Neural cell (in vitro differentiated cells): ENCODE results near the gene SLC35E3.

ENCODE experiments used
- EZH2 ChIP-seq: fragments of 200-600, 300-800 bp; shearing (Covaris generic), sonication (generic); IDR thresholded peaks from 2 replicates; pipeline ENCODE4 v1.6.1; 2014; ENCODE audit warnings: antibody characterized with exemption, low read length, borderline replicate concordance, mild to moderate bottlenecking; ENCODE audit not compliant: insufficient read depth, poor library complexity, severe bottlenecking
- SMC3 ChIP-seq: fragments of 450-650 bp; conservative IDR thresholded peaks from 2 replicates; pipeline ENCODE4 v1.6.1; 2014; ENCODE audit warnings: antibody characterized with exemption, mild to moderate bottlenecking, moderate library complexity; ENCODE audit not compliant: poor library complexity
- TAF1 ChIP-seq: IDR thresholded peaks from 2 replicates; pipeline ENCODE4 v1.6.1; 2012; ENCODE audit warnings: low read depth
- TF ChIP-seq, protein P1 (sequence below): fragments of 450-650 bp; IDR thresholded peaks from 2 replicates; pipeline ENCODE4 v1.5.1; 2014; ENCODE audit warnings: antibody characterized with exemption, mild to moderate bottlenecking, moderate library complexity; ENCODE audit not compliant: poor library complexity, severe bottlenecking

DNA sequence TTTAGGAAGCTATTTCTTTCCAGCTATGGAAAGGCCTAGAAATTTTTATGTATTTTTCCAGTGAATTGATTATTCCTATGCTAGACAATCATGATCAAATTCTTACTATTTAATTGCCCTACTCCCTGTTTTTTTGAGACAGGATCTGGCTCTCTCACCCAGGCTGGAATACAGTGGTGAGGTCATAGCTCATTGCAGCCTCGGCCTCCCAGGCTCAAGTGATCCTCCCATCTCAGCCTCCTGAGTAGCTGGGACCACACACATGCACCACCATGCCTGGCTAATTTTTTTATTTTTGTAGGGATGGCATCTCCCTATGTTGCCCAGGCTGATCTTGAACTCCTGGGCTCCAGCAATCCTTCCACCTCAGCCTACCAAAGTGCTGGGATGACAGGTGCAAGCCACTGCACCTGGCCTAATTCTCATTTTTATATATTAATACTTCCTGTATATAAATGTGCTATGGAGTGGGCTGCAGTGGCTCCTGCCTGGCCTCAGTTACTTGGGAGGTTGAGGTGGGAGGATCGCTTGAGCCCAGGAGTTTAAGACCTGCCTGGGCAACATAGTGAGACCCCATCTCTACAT, 46.0 kb downstream of the SLC35E3 start:
- TF ChIP-seq, protein P1, sequence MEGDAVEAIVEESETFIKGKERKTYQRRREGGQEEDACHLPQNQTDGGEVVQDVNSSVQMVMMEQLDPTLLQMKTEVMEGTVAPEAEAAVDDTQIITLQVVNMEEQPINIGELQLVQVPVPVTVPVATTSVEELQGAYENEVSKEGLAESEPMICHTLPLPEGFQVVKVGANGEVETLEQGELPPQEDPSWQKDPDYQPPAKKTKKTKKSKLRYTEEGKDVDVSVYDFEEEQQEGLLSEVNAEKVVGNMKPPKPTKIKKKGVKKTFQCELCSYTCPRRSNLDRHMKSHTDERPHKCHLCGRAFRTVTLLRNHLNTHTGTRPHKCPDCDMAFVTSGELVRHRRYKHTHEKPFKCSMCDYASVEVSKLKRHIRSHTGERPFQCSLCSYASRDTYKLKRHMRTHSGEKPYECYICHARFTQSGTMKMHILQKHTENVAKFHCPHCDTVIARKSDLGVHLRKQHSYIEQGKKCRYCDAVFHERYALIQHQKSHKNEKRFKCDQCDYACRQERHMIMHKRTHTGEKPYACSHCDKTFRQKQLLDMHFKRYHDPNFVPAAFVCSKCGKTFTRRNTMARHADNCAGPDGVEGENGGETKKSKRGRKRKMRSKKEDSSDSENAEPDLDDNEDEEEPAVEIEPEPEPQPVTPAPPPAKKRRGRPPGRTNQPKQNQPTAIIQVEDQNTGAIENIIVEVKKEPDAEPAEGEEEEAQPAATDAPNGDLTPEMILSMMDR, result no peak
- TF ChIP-seq EZH2, result no peak
- TF ChIP-seq TAF1, result no peak
- TF ChIP-seq SMC3, result no peak
